HG03575 (cell line): ENCODE measurements around the gene OSM.
"Not testable (repeated sequence)": the region's sequence is repeated elsewhere in the genome, so short reads cannot be mapped to it uniquely, and the experiment has no call there.

ENCODE experiments used
- ATAC-seq: cut with Tn5 transposase; IDR thresholded peaks from one replicate; pipeline ENCODE4 v1.9.1; 2021; ENCODE audit not compliant: unreplicated experiment, insufficient number of reproducible peaks, low FRiP score; ENCODE audit errors: extremely low read depth

Gene OSM

GRCh38 chr22:30238136-30238535 is 28.5 kb downstream of the OSM start:
- no peak for ATAC-seq

GRCh38 chr22:30236875-30237274 is 29.8 kb downstream of the OSM start:
- no peak for ATAC-seq

- no peak for ATAC-seq
Measured at GRCh38 chr22:30235687-30236170, 30.9 kb downstream of the OSM start.

- ATAC-seq, result no peak
Measured at GRCh38 chr22:30234786-30235470, 31.7 kb downstream of the OSM start.

- ATAC-seq, result not testable (repeated sequence)
Measured at GRCh38 chr22:30234325-30234724, 32.3 kb downstream of the OSM start.

GRCh38 chr22:30233582-30233981 is 33.1 kb downstream of the OSM start:
- no peak for ATAC-seq

- ATAC-seq, result no peak
Measured at GRCh38 chr22:30232716-30233218, 33.9 kb downstream of the OSM start.

- no peak for ATAC-seq
Measured at GRCh38 chr22:30230787-30231461, 35.7 kb downstream of the OSM start.

- ATAC-seq, result no peak
Measured at GRCh38 chr22:30230330-30230729, 36.3 kb downstream of the OSM start.

- no peak for ATAC-seq
Measured at GRCh38 chr22:30228509-30229359, 37.9 kb downstream of the OSM start.

GRCh38 chr22:30227438-30228228 is 39.0 kb downstream of the OSM start:
- ATAC-seq, result no peak

- ATAC-seq, result no peak
Measured at GRCh38 chr22:30226192-30226832, 40.3 kb downstream of the OSM start.

GRCh38 chr22:30225220-30225927 is 41.3 kb downstream of the OSM start:
- no peak for ATAC-seq

GRCh38 chr22:30224161-30224857 is 42.3 kb downstream of the OSM start:
- ATAC-seq, result no peak

- no peak for ATAC-seq
Measured at GRCh38 chr22:30223303-30223702, 43.3 kb downstream of the OSM start.

GRCh38 chr22:30222321-30222720 is 44.3 kb downstream of the OSM start:
- ATAC-seq, result no peak
